ENCODE data around the gene NHERF1. TPM values are rescaled to one million over a fixed set of nuclear protein-coding genes. Genes with fewer than 3 reads are reported as not detected.

Gene NHERF1
- total RNA-seq, 1 donor from 2014 or later = 36.3 TPM

- peak; percentile 87 for DNase-seq (ENCODE audit: low read depth)
- Histone ChIP-seq H3K4me2 (ENCODE audit: low read length) (peak within 1 kb of the TSS; percentile 99), H3K9ac (ENCODE audit: low read length) (peak within 1 kb of the TSS; percentile 89), H3K4me1 (ENCODE audit: insufficient read depth, low read length) (peaks cover 20% of the 10 kb centered on the region), H3K36me3 (ENCODE audit: insufficient read depth, low read length) (peaks cover 21% of the 10 kb centered on the region), H3K27me3 (ENCODE audit: insufficient read depth, low read length) (no peaks in the 10 kb centered on the region), H3K27ac (ENCODE audit: low read depth, low read length) (peak within 1 kb of the TSS; percentile 66), H4K20me1 (ENCODE audit: insufficient read depth, low read length) (peaks cover 69% of the 10 kb centered on the region), H3K4me3 (ENCODE audit: insufficient read depth, low read depth, low read length) (peak within 1 kb of the TSS; percentile 88), H3K9me3 (ENCODE audit: insufficient read depth, low read depth, low read length) (no peaks in the 10 kb centered on the region), H2AFZ (ENCODE audit: low read depth, low read length) (peak within 1 kb of the TSS; percentile 76), H3K79me2 (ENCODE audit: insufficient read depth, low read length) (peaks cover 48% of the 10 kb centered on the region)
- H3K36me3 Mint-ChIP-seq (ENCODE audit: low read depth, unreplicated experiment) = peaks cover 22% of the 10 kb centered on the region
- peaks cover 29% of the 10 kb centered on the region for H3K4me1 Mint-ChIP-seq (ENCODE audit: low read depth, unreplicated experiment)
- no peak for FAIRE-seq
- peak within 1 kb of the TSS; percentile 94 for H3K27ac Mint-ChIP-seq (ENCODE audit: unreplicated experiment)
- TF ChIP-seq EZH2 (IDR thresholded peaks at IDR 0.05; ENCODE audit: insufficient read depth, low read length) = no peak
- TF ChIP-seq CTCF (IDR thresholded peaks at IDR 0.05; ENCODE audit: insufficient read depth, low read depth, low read length) = no peak
- H3K4me3 Mint-ChIP-seq (ENCODE audit: unreplicated experiment) = peak within 1 kb of the TSS; percentile 99
- H3K27me3 Mint-ChIP-seq (ENCODE audit: low read depth, unreplicated experiment) = no peaks in the 10 kb centered on the region
- no peaks in the 10 kb centered on the region for H3K9me3 Mint-ChIP-seq (ENCODE audit: unreplicated experiment)
These were observed 27.9 kb downstream of the NHERF1 start, which contains the start of gene NAT9 for GRCh38 chr17:74776044-74776962. Gene NAT9 (minus strand): TSS chr17:74776345. CDS start chr17:74775698, 647 bp downstream.

GRCh38 chr17:74776990-74777389 is 28.6 kb downstream of the NHERF1 start:
- peak overlapping the region; percentile 63 for H3K27ac Mint-ChIP-seq (ENCODE audit: unreplicated experiment)
- H3K79me2 ChIP-seq (ENCODE audit: insufficient read depth, low read length) = peaks cover 53% of the 10 kb centered on the region
- peak overlapping the region; percentile 1 for H2AFZ ChIP-seq (ENCODE audit: low read depth, low read length)

More at GRCh38 chr17:74776990-74777389, 28.6 kb downstream of the NHERF1 start:
- H3K36me3 ChIP-seq (ENCODE audit: insufficient read depth, low read length) = peaks cover 16% of the 10 kb centered on the region
- no peaks in the 10 kb centered on the region for H3K27me3 Mint-ChIP-seq (ENCODE audit: low read depth, unreplicated experiment)
- H3K4me1 ChIP-seq (ENCODE audit: insufficient read depth, low read length) = peaks cover 20% of the 10 kb centered on the region
- H3K9ac ChIP-seq (ENCODE audit: low read length) = peak overlapping the region; percentile 87
- H4K20me1 ChIP-seq (ENCODE audit: insufficient read depth, low read length) = peaks cover 69% of the 10 kb centered on the region
- H3K4me3 Mint-ChIP-seq (ENCODE audit: unreplicated experiment) = peak overlapping the region; percentile 99
- H3K27me3 ChIP-seq (ENCODE audit: insufficient read depth, low read length) = no peaks in the 10 kb centered on the region
- peaks cover 22% of the 10 kb centered on the region for H3K36me3 Mint-ChIP-seq (ENCODE audit: low read depth, unreplicated experiment)
- H3K4me3 ChIP-seq (ENCODE audit: insufficient read depth, low read depth, low read length) = peak overlapping the region; percentile 88
- peak overlapping the region; percentile 99 for H3K4me2 ChIP-seq (ENCODE audit: low read length)
- H3K9me3 Mint-ChIP-seq (ENCODE audit: unreplicated experiment) = no peaks in the 10 kb centered on the region
- DNase-seq (ENCODE audit: low read depth) (no peak), FAIRE-seq (no peak)
- no peak for TF ChIP-seq CTCF (IDR thresholded peaks at IDR 0.05; ENCODE audit: insufficient read depth, low read depth, low read length)
- no peak for TF ChIP-seq EZH2 (IDR thresholded peaks at IDR 0.05; ENCODE audit: insufficient read depth, low read length)
- H3K4me1 Mint-ChIP-seq (ENCODE audit: low read depth, unreplicated experiment) = peaks cover 29% of the 10 kb centered on the region
- peak overlapping the region; percentile 16 for H3K27ac ChIP-seq (ENCODE audit: low read depth, low read length)
- H3K9me3 ChIP-seq (ENCODE audit: insufficient read depth, low read depth, low read length) = no peaks in the 10 kb centered on the region

Data from astrocyte (in vitro differentiated cells and primary cell).